ENCODE data around the gene TRPV6.
A peak's percentile ranks its signal among the peaks of the same experiment; 100 is the strongest.

The TRPV6 gene

DNA sequence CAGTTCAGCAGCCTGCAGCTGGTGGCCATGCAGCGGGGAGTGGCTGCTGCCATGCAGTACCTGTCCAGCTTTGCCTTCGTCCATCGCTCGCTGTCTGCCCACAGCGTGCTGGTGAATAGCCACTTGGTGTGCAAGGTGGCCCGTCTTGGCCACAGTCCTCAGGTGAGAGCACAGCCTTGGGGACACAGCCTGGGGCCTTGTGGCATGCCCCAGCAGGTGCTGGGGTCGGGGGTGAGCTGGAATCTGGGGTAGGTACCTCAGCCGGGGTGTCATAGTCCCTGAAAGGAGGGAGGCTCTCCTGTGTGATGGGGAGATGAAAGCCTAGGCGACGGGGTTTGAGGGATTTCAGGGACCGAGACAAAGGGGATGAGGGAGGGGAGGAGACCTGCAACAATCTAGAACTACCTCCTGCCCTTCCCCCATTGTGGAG, 16.5 kb downstream of the TRPV6 start:
- no peak for DNase-seq

DNA sequence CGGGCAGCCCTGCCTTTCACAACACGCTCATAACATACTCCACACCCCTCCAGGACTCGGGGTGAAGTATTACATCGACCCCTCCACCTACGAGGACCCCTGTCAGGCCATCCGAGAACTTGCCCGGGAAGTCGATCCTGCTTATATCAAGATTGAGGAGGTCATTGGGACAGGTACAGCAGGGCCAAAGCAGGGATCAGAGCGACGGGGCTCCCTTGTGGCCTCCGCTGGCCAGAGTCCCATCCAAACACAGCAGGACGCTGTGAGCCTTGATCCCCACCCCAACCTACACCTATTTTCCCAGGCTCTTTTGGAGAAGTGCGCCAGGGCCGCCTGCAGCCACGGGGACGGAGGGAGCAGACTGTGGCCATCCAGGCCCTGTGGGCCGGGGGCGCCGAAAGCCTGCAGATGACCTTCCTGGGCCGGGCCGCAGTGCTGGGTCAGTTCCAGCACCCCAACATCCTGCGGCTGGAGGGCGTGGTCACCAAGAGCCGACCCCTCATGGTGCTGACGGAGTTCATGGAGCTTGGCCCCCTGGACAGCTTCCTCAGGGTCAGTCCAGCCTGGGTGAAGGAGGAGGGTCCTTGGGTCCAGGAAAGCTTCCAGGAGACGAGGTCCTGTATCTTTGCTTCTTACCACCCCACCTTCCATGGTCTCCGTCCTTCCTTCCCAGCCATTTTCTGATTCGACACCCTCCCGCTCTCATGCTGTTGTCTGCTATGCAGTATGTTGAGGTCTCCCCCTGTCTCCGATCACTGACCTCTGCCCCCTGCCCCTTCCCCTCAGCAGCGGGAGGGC, 17.2 kb downstream of the TRPV6 start:
- no peak for DNase-seq

DNA sequence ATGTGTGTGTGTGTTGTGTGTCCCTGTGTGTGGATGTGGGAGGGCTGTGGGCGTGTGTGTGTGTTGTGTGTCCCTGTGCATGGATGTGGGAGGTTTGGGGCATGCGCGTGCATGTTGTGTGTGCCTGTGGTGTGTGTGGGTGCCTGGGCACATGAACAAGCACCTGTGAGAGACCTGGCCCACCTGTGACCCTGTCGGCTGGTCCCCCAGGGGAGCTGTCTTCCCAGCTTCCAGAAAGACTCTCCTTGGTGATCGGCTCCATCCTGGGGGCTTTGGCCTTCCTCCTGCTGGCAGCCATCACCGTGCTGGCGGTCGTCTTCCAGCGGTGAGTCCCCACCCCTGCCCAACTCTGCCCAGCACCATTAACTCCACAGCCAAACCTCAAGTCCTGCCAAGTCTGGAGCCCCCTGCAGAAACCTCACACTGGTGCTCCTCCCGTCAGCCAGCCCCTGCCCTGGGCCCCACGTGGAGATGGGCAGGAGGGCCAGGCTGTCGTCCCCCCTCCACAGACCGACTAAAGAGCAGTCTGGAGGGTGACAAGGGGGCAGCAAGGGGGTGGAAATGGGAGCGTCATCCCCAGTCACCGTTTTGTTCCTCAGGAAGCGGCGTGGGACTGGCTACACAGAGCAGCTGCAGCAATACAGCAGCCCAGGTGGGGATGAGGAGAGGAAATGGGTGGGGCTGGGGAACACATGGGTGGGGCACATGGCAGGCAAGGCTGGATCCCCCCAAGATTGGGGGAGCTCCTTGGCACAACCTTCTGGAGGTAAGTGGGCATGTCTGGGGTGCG, 18.0 kb downstream of the TRPV6 start:
- no peak for DNase-seq

DNA sequence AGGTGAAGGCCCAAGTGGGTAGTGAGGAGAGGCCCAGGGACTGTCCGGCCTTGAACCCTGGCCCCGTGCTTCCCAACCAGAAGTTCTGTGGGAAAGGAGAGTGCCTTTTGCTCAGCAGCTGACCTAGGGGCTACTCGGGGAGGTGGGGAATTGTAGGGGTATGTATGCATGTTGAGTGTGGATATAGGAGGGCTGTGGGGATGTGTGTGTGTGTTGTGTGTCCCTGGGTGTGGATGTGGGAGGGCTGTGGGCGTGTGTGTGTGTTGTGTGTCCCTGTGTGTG, 18.5 kb downstream of the TRPV6 start:
- no peak for DNase-seq

DNA sequence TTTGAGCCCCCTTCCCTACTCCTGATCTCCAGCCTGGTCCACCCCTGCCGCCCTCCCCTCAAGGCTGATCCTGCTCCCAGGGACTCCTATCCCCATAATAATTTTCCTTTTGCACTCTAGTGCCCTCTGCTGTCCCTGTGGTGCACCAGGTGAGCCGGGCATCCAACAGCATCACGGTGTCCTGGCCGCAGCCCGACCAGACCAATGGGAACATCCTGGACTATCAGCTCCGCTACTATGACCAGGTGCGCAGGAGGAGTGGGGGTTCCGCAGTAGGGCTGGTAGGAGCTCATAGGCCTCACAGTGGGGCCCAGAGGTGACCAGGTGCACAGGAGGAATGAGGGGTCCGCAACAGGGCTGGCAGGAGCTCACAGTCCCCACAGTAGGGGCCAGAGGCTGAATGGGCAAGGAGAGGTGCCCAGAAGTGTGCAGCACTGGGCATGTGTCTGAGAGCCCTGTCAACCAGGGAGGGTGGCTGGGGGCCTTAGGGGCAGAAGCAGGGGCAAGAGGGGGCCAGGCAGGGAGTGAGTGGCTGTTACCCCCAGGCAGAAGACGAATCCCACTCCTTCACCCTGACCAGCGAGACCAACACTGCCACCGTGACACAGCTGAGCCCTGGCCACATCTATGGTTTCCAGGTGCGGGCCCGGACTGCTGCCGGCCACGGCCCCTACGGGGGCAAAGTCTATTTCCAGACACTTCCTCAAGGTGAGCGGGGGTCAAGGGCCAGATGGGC, 19.0 kb downstream of the TRPV6 start:
- peak in 10 of 56 donors; percentile 15 to 52 (median 22) for DNase-seq

DNA sequence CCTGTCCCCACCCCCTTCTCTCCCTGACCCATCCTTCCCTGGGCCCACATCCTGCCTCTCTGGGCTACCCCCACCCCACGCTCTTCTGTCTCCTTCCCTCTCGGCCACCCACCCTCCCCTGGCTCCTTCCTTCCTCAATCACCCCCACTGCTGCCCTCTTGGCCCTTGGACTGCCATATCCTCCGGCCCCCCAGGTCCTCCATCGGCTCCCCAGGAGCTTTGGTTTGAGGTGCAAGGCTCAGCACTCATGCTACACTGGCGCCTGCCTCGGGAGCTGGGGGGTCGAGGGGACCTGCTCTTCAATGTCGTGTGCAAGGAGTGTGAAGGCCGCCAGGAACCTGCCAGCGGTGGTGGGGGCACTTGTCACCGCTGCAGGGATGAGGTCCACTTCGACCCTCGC, 19.8 kb downstream of the TRPV6 start:
- no peak for DNase-seq

DNA sequence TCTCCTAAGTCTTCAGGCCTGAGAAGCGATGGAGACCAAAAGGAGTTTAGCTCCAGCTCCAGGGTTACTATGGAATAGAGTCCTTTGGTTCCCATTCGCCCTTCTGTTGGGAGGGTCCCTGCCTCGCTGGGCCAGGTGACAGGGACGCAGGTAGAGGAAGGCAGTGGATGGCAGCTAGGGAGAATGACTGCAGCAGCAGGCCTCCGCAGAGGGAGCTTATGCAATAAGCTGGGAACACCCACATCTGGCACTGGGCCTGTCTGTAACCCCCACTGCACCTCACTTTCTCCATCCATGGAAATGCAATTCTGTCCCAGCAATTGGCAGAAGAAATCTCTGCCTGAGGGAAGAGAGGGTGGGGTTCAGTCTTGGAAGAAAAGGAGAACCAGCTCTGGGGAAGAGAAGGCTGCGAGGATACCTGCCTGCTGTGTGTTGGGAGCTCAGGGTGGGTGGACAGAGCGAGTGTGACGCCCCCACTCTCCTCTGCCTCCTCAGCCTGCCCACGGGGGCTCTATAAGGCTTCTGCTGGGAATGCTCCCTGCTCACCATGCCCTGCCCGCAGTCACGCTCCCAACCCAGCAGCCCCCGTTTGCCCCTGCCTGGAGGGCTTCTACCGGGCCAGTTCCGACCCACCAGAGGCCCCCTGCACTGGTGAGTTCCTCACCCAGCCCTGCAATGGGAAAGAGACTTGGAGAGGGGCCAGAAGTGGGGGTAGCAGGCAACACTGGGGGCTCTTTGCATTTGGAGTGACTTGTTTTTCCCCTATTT, 20.4 kb downstream of the TRPV6 start:
- peak in 19 of 56 donors; percentile 17 to 55 (median 34) for DNase-seq

DNA sequence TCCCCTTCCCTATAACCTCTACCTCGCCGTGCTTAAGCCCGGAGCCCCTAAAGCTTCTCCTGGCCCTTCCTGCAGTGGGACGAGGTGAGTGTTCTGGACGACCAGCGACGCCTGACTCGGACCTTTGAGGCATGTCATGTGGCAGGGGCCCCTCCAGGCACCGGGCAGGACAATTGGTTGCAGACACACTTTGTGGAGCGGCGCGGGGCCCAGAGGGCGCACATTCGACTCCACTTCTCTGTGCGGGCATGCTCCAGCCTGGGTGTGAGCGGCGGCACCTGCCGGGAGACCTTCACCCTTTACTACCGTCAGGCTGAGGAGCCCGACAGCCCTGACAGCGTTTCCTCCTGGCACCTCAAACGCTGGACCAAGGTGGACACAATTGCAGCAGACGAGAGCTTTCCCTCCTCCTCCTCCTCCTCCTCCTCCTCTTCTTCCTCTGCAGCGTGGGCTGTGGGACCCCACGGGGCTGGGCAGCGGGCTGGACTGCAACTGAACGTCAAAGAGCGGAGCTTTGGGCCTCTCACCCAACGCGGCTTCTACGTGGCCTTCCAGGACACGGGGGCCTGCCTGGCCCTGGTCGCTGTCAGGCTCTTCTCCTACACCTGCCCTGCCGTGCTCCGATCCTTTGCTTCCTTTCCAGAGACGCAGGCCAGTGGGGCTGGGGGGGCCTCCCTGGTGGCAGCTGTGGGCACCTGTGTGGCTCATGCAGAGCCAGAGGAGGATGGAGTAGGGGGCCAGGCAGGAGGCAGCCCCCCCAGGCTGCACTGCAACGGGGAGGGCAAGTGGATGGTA, 21.5 kb downstream of the TRPV6 start:
- DNase-seq = no peak

DNA sequence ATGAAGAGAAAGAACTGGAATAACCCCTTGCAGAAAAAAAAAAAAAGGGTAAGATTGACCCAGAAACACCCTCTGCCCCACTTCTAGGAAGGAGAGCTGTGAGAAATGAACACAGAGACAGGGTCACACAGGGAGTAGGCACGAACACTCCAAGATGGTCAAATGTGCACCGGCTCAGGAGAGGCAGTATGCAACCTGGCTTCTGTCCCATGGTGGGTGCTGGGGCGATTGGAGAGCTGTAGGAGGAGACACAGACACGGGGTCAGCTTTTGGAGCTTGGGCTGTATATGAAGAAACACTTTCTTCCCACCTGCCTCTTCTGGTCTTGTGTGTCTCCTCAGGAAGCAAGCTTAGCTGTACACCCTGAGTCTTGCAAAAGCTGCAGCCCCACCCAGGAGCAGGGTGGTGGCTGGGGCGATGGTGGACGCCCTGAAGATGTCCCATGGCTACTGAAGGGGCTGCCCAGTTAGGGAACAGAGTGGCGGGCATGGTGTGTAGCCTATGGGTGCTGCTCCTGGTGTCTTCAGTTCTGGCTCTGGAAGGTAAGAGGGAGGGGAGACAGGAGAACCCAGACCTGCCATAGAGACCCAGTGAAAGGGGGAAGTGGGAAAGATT, 22.7 kb downstream of the TRPV6 start:
- DNase-seq = no peak

DNA sequence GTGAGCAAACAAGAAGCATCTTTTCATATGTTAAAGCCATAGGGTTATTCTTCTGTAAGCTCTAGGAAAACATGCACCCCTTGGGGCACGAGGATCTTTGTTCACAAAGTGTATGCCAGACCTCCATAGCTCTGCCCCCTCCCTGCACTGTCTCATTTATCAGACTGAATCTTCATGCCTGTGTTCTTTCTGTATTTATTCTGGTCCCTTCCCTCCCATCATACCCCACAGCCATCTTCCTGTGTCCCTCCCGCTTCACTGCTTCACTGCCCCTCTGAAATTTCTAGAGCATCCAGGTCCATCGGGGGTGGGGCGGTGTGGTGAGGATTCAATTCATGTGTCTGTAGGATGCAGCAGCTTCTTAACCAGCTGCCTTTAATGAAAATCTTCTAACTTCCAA, 23.2 kb downstream of the TRPV6 start:
- no peak for DNase-seq

DNA sequence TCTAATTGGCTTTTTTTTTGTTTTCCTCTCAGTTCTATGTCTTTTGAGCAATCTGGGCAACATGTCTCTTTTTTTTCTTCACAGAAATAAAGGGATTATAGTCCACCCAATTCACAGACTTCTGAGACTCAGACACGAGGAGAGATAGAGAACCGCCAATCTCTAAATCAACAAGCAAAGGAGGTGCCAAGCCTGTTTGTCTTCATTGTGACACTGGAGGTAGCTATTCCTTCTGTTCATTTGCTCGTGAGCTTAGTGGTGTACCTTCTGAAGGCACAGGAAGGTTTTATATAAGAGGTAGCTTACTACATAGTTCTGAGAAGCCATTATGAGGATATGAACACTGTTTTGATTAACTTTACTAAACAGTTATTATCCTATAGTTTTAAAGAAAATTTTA, 24.6 kb downstream of the TRPV6 start:
- no peak for DNase-seq

DNA sequence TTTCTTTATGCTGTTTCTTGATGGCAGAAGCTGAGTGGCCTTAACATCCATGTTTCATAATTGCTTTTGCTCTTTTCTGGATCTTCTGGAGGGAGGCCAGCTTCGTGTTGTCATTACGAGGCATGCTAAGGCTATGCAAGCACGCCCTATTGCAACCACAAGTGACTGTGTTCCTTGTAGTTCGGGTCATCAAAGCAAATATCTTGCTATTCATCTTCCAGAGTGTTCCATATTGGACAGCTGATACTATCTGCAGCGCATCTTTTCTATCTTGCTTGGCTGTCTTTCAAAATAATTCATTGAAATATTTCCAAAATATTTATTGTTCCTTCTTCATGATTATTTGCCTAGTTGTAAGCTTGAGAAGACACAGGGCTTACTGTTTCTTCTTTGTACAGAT, 25.7 kb downstream of the TRPV6 start:
- DNase-seq = no peak

DNA sequence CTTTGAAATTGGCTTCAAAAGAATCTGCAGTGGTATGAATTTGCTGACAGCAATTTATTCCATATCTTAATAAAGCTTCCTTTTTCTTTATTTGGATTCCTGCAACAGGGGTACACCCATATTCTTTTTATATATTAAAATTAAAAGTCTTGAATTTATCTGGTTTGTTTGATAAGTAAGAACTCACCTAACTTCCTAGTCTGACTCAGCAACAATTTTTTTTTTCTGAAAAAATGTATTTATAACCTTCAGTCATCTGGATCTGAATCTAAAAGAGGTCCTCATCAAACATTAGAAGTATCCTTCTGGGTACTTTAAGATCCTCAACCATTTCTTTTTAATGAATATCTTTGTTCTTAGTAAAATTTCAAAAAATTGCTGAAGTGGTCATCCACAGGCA, 26.1 kb downstream of the TRPV6 start:
- no peak for DNase-seq

DNA sequence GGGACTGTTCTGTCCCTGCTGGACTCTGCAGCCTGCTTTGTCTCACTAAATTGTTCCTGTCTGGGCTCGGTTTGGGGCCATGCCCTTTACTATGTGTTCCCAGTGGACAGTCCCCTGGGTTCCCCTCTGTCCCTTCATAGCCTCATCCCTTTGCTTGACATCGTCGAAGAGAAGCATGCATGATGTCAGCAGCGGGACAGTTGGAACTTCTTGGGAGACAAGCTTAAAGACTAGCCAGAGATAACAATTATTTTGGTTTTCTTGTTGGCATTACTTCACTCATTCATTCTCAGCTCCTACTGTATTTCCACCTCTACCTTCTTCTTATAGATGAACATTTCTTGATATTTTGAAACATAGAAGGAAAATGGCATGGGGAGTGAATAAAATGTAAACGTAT, 27.9 kb downstream of the TRPV6 start:
- DNase-seq = no peak

DNA sequence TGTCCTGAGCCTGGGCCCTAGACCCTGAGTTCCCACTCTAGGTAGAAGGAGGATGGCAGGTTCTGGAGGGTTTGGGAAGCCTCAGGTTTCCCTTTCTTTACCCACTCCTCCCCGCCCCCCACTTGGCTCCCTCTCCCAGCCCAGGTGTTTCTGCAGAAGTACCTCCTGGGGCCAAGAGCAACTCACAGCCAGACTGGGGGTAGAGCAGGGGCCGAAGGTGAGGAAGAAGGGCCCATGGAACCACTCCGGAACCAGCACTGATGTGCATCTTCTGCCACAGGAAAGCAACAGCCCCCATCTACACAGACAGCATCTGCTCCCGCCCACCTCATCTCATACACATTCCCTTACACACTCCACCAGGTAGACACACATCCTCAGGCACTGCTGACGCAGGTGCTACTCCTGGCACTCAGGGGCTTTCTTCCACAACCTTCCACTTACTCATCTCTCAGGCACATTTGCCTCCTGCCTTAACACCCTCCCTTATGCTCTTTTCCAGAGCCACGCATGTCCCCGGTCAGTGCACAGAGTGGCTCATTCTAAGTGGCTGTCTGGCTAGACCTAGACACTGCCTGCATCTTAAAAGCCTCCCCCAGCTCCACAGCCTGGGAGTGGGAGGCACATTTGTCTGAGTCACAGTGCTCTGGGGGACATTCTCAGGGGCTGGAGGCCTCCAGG, 28.8 kb downstream of the TRPV6 start:
- DNase-seq = peak in 20 of 56 donors; percentile 16 to 75 (median 50)

DNA sequence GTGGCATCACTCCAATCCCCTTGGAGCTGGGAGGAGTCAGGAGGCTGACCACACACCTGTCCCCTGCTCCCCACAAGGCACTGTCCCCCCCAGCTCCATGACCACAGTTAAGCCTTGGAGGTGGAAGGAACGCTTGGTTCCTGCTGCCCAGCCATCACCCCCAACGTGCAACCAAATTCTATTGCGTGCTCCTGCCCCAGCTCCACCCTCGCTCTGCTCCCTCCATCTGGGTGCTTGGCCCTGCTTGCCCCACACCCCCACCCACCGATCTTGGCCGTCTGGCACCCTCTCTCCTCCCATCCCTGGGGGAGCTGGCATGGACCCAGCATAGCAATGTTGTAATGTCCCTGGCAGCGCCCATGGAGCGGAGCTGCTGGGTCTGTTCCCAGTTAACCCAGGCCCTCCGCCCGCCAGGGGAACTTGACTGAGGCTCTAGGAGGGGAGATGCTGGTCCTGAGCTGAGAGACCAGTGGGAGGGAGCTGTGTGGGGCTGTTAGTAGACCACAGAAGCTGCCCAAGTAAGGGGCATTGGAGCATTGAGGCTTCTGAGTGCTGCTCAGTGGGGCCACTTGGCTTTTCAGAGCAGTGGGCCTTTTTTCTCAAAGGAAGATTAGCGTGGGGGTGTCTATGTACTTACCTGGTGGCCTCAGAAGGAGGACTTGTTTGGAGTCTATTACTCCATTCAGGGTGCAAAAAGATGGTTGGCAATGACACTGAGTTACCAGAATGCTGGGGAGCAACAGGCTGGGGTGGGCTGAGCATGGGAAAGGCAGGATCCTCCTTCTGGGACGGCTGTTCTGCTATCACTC, 29.6 kb downstream of the TRPV6 start:
- DNase-seq = peak in 11 of 56 donors; percentile 19 to 59 (median 41)

DNA sequence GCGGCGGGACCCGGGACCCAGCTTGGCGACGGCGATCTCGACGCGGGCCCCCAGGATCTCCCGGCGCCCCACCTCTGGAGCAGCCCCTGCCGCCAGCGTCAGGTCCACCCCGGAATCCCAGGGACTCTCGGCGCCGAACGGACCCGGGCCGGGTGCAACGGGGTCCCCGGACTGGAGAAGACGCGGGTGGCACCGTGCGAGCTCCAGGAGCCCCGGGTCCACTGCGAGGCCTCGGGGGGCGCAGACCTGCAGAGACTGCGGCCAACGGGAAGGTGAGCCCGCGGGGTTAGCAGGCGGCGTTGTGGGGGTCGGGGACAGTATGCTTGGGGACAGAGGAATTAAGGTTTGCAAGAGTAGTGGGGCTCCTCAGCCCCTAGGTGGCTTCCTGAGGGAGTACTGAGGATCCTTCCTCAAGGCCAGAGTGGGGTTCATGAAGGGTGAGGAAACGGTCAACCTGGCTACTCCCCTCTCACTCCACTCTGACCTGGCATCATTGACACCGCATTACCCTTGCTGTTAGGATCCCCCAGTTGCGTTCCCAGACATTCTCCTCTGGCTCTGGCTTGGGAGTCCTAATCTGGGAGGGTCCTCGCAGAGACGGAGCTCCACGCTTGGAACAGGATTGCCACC, 30.3 kb downstream of the TRPV6 start:
- no peak for DNase-seq
